Peyer's patch (tissue), 4 donors: ENCODE data around the gene FSIP1. TPM values are rescaled to one million over a fixed set of nuclear protein-coding genes. Genes with fewer than 3 reads are reported as not detected.

Experiments used
- DNase-seq, 3 donors: peaks; one replicate each; pipeline ENCODE4 v3.0.0-alpha.2; 2017 to 2019
- H3K27ac ChIP-seq, 4 donors: fragments of 200-600 bp; sonication (generic); one replicate each; pipeline ENCODE4 v1.5.1; 2016 to 2019
- H3K27me3 ChIP-seq, 2 donors: fragments of 200-600 bp; sonication (generic); one replicate each; pipeline ENCODE4 v1.5.1; 2019
- H3K36me3 ChIP-seq, 3 donors: fragments of 200-600 bp; sonication (generic); one replicate each; pipeline ENCODE4 v1.5.1; 2016 to 2019
- H3K4me1 ChIP-seq, 4 donors: fragments of 200-600 bp; sonication (generic); one replicate each; pipeline ENCODE4 v1.5.1; 2016 to 2019
- H3K4me3 ChIP-seq, 4 donors: fragments of 200-600 bp; sonication (generic); 1 replicate in 3 of 4; 2 replicates in 1 of 4; pipeline ENCODE4 v1.5.1; 2016 to 2019; ENCODE audit warnings: mild to moderate bottlenecking in 1 of 4
- H3K9me3 ChIP-seq, 4 donors: fragments of 200-600 bp; sonication (generic); one replicate each; pipeline ENCODE4 v1.5.1; 2016 to 2019; ENCODE audit warnings: mild to moderate bottlenecking in 1 of 4
- POLR2A ChIP-seq, 2 donors: fragments of 450-650 bp; IDR thresholded peaks; one replicate each; pipeline ENCODE4 v1.5.1; 2017; ENCODE audit warnings: antibody characterized with exemption in 2 of 2, mild to moderate bottlenecking in 2 of 2, moderate library complexity in 2 of 2
- total RNA-seq, 4 donors: library from RNA; depleted of rRNA; stranded (reverse); fragments of >200 nt; gene quantifications; one replicate each; pipeline ENCODE4 v1.1.0, GENCODE V29; 2016
- TF ChIP-seq, protein P1 (sequence below), 6 experiments: fragments of 450-650 bp in 4 of 6; fragments of 200-600 bp in 2 of 6; sonication (generic) in 1 of 6; IDR thresholded peaks; one replicate each; pipeline ENCODE4 v1.5.1; 2017 to 2019; ENCODE audit warnings: antibody characterized with exemption in 6 of 6, mild to moderate bottlenecking in 3 of 6, moderate library complexity in 1 of 6

FSIP1 gene
- total RNA-seq, 4 donors from 2014 or later = not detected

DNA sequence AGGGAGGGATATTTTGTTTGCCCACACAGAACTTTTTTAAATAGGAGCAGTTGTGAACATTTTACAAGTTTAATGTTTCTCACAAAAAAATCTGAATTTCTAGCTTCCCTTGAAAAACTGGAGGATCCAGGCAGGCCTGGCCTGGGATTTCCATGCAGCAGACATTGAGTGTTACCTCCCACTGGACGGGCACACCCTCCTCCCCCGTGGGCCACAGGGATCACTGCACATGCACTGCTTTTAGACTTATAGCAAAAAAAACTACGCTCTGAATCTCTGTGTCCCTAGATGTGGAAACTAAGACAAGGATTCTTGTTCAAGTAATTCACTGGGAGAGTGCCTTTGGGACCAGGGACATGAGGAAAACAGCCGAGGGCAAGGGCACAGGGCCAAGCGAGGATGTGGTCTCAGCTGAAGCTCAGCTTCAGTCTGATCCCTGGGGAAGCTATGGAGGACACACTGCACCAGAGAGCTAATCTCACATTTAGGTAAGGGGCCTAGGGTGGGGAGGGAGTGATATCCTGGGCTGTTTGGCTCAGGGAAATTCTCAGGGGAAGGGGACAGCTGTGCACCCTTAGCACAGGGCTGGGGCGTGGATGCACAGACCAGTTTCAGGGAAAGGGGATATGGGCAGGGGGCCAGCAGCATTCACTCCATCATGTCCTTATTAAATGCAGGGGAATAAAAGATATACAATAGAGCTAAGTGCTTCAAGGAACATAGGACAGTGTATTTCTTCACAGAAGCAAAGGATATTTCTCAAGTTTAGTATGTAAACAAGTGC, 46.0 kb downstream of the FSIP1 start:
- no peaks in the 10 kb centered on the region for H3K4me1 ChIP-seq
- H3K27me3 ChIP-seq = no peaks in the 10 kb centered on the region
- no peaks in the 10 kb centered on the region for H3K9me3 ChIP-seq
- DNase-seq = no peak
- no peaks in the 10 kb centered on the region for H3K36me3 ChIP-seq
- TF ChIP-seq, protein P1, sequence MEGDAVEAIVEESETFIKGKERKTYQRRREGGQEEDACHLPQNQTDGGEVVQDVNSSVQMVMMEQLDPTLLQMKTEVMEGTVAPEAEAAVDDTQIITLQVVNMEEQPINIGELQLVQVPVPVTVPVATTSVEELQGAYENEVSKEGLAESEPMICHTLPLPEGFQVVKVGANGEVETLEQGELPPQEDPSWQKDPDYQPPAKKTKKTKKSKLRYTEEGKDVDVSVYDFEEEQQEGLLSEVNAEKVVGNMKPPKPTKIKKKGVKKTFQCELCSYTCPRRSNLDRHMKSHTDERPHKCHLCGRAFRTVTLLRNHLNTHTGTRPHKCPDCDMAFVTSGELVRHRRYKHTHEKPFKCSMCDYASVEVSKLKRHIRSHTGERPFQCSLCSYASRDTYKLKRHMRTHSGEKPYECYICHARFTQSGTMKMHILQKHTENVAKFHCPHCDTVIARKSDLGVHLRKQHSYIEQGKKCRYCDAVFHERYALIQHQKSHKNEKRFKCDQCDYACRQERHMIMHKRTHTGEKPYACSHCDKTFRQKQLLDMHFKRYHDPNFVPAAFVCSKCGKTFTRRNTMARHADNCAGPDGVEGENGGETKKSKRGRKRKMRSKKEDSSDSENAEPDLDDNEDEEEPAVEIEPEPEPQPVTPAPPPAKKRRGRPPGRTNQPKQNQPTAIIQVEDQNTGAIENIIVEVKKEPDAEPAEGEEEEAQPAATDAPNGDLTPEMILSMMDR (IDR thresholded peaks at IDR 0.05) = no peak
- no peak for TF ChIP-seq POLR2A (IDR thresholded peaks at IDR 0.05)
- no peak overlapping the region for H3K27ac ChIP-seq
- H3K4me3 ChIP-seq = no peak overlapping the region

DNA sequence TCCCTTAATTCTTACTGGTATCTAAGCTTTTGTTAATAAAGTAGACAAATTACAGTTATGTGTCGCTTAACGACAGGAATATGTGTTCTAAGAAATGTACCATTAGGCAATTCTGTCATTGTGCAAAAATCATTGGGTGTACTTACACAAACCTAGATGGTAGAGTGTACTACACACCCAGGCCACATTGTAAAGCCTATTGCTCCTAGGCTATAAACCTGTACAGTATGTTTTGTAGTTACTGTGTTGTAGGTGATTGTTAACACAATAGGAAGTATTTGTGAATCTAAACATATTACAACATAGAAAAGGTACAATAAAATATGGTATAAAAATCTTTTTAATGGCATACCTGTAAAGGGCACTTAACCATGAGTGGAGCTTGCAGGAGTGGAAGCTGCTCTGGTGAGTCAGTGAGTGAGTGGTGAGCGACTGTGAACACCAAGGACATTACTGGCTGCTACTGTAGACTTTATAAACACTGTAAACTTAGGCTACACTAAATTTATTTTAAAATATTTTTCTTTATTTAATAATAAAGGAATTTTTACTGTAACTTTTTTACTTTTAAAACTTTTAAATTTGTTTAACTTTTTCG, 47.4 kb downstream of the FSIP1 start:
- Histone ChIP-seq H3K27ac (no peak overlapping the region), H3K4me1 (no peaks in the 10 kb centered on the region), H3K27me3 (no peaks in the 10 kb centered on the region), H3K4me3 (no peak overlapping the region), H3K9me3 (no peaks in the 10 kb centered on the region), H3K36me3 (no peaks in the 10 kb centered on the region)
- TF ChIP-seq, protein P1 (IDR thresholded peaks at IDR 0.05) = no peak
- TF ChIP-seq POLR2A (IDR thresholded peaks at IDR 0.05) = no peak
- DNase-seq = no peak

GRCh38 chr15:39731266-39731665, 51.4 kb downstream of the FSIP1 start:
- TF ChIP-seq POLR2A (IDR thresholded peaks at IDR 0.05) = no peak
- TF ChIP-seq, protein P1 (IDR thresholded peaks at IDR 0.05) = no peak
- Histone ChIP-seq H3K4me3 (no peak overlapping the region), H3K4me1 (no peaks in the 10 kb centered on the region), H3K9me3 (no peaks in the 10 kb centered on the region), H3K27ac (no peak overlapping the region), H3K36me3 (no peaks in the 10 kb centered on the region), H3K27me3 (no peaks in the 10 kb centered on the region)
- no peak for DNase-seq

DNA sequence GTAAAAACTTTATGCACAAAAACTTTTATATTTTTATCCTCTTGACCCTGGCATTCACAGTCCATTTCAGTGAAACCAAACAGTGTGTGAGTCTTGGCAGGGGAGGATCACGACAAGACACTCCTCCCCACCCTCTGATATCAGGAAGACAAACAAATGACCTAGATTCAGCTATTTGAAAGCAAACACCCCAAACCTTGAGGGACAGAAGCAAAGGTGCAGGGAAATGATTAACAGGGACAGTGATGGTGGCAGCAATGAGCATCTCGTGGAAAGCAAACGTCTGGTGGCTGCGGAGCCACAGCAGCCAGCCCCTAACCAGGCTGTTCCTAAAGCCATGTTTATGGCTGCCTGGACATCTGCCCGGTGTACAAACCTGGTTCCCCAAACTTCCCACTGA, 52.1 kb downstream of the FSIP1 start:
- DNase-seq = no peak
- Histone ChIP-seq H3K27me3 (no peaks in the 10 kb centered on the region), H3K9me3 (no peaks in the 10 kb centered on the region), H3K4me1 (no peaks in the 10 kb centered on the region), H3K36me3 (no peaks in the 10 kb centered on the region), H3K27ac (no peak overlapping the region), H3K4me3 (no peak overlapping the region)
- TF ChIP-seq POLR2A (IDR thresholded peaks at IDR 0.05) = no peak
- TF ChIP-seq, protein P1 (IDR thresholded peaks at IDR 0.05) = no peak

- no peaks in the 10 kb centered on the region for H3K4me1 ChIP-seq
- no peak overlapping the region for H3K27ac ChIP-seq
- DNase-seq = no peak
- H3K4me3 ChIP-seq = no peak overlapping the region
- H3K36me3 ChIP-seq = no peaks in the 10 kb centered on the region
- no peaks in the 10 kb centered on the region for H3K27me3 ChIP-seq
- H3K9me3 ChIP-seq = no peaks in the 10 kb centered on the region
- TF ChIP-seq, protein P1 (IDR thresholded peaks at IDR 0.05) = no peak
- TF ChIP-seq POLR2A (IDR thresholded peaks at IDR 0.05) = no peak
These were observed 53.1 kb downstream of the FSIP1 start for GRCh38 chr15:39729500-39729899.
